ENCODE measurements around the gene PRPF19. TPM values are rescaled to one million over a fixed set of nuclear protein-coding genes. Genes with fewer than 3 reads are reported as not detected.
A peak's percentile ranks its signal among the peaks of the same experiment; 100 is the strongest.

PRPF19 gene
- total RNA-seq, 1 donor from 2014 or later: 36.5 TPM

DNA sequence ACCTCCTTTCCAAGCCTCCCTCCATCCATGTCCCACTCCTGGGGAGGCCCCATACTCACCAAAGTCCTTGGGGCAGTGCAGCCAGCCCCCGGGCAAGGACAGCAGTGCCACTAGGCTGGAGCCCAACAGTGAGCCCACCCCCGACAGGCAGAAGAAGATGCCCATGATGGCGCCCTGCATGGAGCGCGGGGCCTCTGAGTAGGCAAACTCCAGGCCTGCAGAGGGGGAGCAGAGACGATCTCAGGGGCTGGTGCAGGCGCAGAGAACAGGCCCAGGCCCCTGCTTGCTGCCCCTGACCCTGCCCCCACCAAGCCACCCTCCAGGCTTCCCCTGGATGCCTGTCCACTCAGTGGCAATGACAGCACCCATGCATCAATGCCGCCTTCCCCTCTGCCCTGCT, 31.4 kb upstream of the PRPF19 start:
- Histone ChIP-seq H3K27me3 (ENCODE audit: low read depth) (no peaks in the 10 kb centered on the region), H3K9me3 (replicated peaks) (no peaks in the 10 kb centered on the region), H3K4me1 (peaks cover 54% of the 10 kb centered on the region), H3K27ac (replicated peaks) (peak overlapping the region; percentile 77), H3K36me3 (peaks cover 37% of the 10 kb centered on the region), H3K4me3 (no peak overlapping the region)
- DNase-seq: no peak
- no peak for TF ChIP-seq CTCF (IDR thresholded peaks at IDR 0.05; ENCODE audit: borderline replicate concordance)
- intact Hi-C loops (cut with micrococcal nuclease): no loop called here

GRCh38 chr11:60937144-60937527, 30.8 kb upstream of the PRPF19 start:
- Histone ChIP-seq H3K36me3 (peaks cover 31% of the 10 kb centered on the region), H3K9me3 (replicated peaks) (no peaks in the 10 kb centered on the region), H3K27me3 (ENCODE audit: low read depth) (no peaks in the 10 kb centered on the region), H3K4me3 (peak overlapping the region; percentile 33), H3K4me1 (peaks cover 48% of the 10 kb centered on the region), H3K27ac (replicated peaks) (peak overlapping the region; percentile 77)
- TF ChIP-seq CTCF (IDR thresholded peaks at IDR 0.05; ENCODE audit: borderline replicate concordance): no peak
- no peak for DNase-seq
- intact Hi-C loops (cut with micrococcal nuclease): no loop called here

DNA sequence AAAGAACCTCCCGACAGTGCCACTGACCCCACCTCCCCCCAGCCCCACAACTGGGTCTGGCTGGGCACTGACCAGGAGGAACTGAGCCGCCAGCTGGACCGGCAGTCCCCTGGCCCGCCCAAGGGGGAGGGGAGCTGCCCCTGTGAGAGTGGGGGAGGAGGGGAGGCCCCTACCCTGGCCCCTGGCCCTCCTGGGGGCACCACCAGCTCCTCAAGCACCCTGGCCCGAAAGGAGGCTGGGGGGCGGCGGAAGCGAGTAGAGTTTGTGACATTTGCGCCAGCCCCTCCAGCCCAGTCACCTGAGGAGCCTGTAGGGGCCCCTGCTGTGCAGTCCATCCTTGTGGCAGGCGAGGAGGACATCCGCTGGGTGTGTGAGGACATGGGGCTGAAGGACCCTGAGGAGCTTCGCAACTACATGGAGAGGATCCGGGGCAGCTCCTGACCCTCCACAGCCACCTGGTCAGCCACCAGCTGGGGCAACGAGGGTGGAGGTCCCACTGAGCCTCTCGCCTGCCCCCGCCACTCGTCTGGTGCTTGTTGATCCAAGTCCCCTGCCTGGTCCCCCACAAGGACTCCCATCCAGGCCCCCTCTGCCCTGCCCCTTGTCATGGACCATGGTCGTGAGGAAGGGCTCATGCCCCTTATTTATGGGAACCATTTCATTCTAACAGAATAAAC, 30.2 kb upstream of the PRPF19 start:
- Histone ChIP-seq H3K4me3 (peak overlapping the region; percentile 33), H3K36me3 (peaks cover 26% of the 10 kb centered on the region), H3K9me3 (replicated peaks) (no peaks in the 10 kb centered on the region), H3K27me3 (ENCODE audit: low read depth) (no peaks in the 10 kb centered on the region), H3K4me1 (peaks cover 43% of the 10 kb centered on the region), H3K27ac (replicated peaks) (peak overlapping the region; percentile 77)
- intact Hi-C loops (cut with micrococcal nuclease): no loop called here
- DNase-seq: no peak
- no peak for TF ChIP-seq CTCF (IDR thresholded peaks at IDR 0.05; ENCODE audit: borderline replicate concordance)

DNA sequence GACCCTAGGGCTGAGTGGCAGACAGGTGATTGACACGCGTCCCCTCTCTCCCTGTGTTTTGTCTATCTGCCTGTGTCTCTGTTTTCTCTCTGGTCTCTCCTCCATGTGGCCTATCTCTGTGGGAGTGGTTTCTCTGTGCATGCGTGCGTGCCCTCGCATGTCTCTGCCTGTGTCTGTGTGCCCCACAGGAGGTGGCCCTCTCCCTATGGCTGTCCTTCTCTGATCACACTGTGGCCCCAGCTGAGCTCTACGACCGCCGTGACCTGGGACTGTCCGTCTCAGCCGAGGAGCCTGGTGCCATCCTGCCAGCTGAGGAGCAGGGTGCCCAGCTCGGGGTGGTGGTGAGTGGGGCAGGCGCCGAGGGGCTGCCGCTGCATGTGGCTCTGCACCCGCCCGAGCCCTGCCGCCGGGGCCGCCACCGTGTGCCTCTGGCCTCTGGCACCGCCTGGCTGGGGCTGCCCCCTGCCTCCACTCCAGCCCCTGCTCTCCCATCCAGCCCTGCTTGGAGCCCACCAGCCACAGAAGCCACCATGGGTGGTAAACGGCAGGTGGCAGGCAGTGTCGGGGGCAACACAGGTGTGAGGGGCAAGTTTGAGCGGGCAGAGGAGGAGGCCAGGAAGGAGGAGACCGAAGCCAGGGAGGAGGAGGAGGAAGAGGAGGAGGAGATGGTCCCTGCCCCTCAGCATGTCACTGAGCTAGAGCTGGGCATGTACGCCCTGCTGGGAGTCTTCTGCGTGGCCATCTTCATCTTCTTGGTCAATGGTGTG, 29.5 kb upstream of the PRPF19 start:
- Histone ChIP-seq H3K36me3 (peaks cover 20% of the 10 kb centered on the region), H3K4me1 (peaks cover 35% of the 10 kb centered on the region), H3K4me3 (no peak overlapping the region), H3K9me3 (replicated peaks) (no peaks in the 10 kb centered on the region), H3K27ac (replicated peaks) (peak overlapping the region; percentile 77), H3K27me3 (ENCODE audit: low read depth) (no peaks in the 10 kb centered on the region)
- intact Hi-C loops (cut with micrococcal nuclease): no loop called here
- DNase-seq: no peak
- no peak for TF ChIP-seq CTCF (IDR thresholded peaks at IDR 0.05; ENCODE audit: borderline replicate concordance)

GRCh38 chr11:60934790-60935605, 28.6 kb upstream of the PRPF19 start:
- Histone ChIP-seq H3K9me3 (replicated peaks) (no peaks in the 10 kb centered on the region), H3K27me3 (ENCODE audit: low read depth) (no peaks in the 10 kb centered on the region), H3K4me1 (peaks cover 29% of the 10 kb centered on the region), H3K36me3 (peaks cover 17% of the 10 kb centered on the region), H3K4me3 (no peak overlapping the region), H3K27ac (replicated peaks) (no peak overlapping the region)
- no peak for DNase-seq
- no peak for TF ChIP-seq CTCF (IDR thresholded peaks at IDR 0.05; ENCODE audit: borderline replicate concordance)
- intact Hi-C loops (cut with micrococcal nuclease): no loop called here
